K562 (cell line): ENCODE data around the gene ALG1. TPM values are rescaled to one million over a fixed set of nuclear protein-coding genes. Genes with fewer than 3 reads are reported as not detected.

Experiments
- ATAC-seq: fragments of 200-7000 bp; cut with Tn5 transposase; 3 replicates; pipeline ENCODE4 v1.9.1; 2020; ENCODE audit warnings: moderate library complexity
- BruUV-seq: library from RNA; stranded (reverse); fragments of 400-500 nt; replicated peaks from 2 replicates; lab custom pipeline; 2021; lab: Mats Ljungman, UMichigan
- CTCF ChIA-PET: fragments of 300-600 bp; formaldehyde crosslinking; extraction: SDS; loops from one replicate; lab custom pipeline; 2021; ENCODE audit warnings: low intra/inter-chr PET ratio; lab: Yijun Ruan, JAX
- POLR2A ChIA-PET: fragments of 300-600, 350-650 bp; sonication (Branson Sonifier 250); formaldehyde crosslinking; extraction: SDS; loops from one replicate; lab custom pipeline; 2021; ENCODE audit warnings: antibody characterized with exemption, inconsistent platforms; lab: Yijun Ruan, JAX
- DNase-seq, 4 experiments: peaks; one replicate each; pipeline versions ENCODE4 v3.0.0 to v3.0.0-alpha.2; 2011 to 2018; ENCODE audit warnings: low spot score in 3 of 4, mixed read lengths in 3 of 4; ENCODE audit errors: extremely low read depth in 1 of 4
- FAIRE-seq: peaks from 2 replicates; lab custom pipeline; 2011; peaks lifted over from hg19 to GRCh38; lab: Jason Lieb, UNC
- H2AFZ ChIP-seq: 2 replicates; pipeline ENCODE4 v1.6.0; 2011; ENCODE audit warnings: low read depth, low read length, control low read depth, inconsistent platforms
- H3K27ac ChIP-seq: fragments of 200-600 bp; 3 replicates; pipeline ENCODE4 v1.8.0; 2011; ENCODE audit warnings: low read depth, mild to moderate bottlenecking, control low read depth, inconsistent platforms, low read length, moderate library complexity, mixed read lengths; ENCODE audit errors: extremely low read depth
- H3K27me3 ChIP-seq, 2 experiments: fragments of 300-600 bp in 1 of 2; 2 replicates in 1 of 2; 3 replicates in 1 of 2; pipeline versions ENCODE4 v1.6.0 to v1.8.0; 2011; ENCODE audit warnings: inconsistent platforms in 2 of 2, low read length in 2 of 2, mild to moderate bottlenecking in 1 of 2, mixed read lengths in 1 of 2, moderate library complexity in 1 of 2; ENCODE audit not compliant: control insufficient read depth in 2 of 2, insufficient read depth in 2 of 2
- H3K36me3 ChIP-seq: fragments of 300-600 bp; 3 replicates; pipeline ENCODE4 v1.8.0; 2011; ENCODE audit warnings: mild to moderate bottlenecking, low read length, inconsistent platforms; ENCODE audit not compliant: control insufficient read depth, insufficient read depth
- H3K4me1 ChIP-seq, 2 experiments: fragments of 200-600 bp in 1 of 2; replicated peaks in 1 of 2; 2 replicates in 1 of 2; 3 replicates in 1 of 2; pipeline versions ENCODE4 v1.5.1 to v1.8.0; 2011; ENCODE audit warnings: inconsistent platforms in 2 of 2, low read length in 2 of 2, mild to moderate bottlenecking in 1 of 2, mixed read lengths in 1 of 2, moderate library complexity in 1 of 2; ENCODE audit not compliant: control insufficient read depth in 2 of 2, insufficient read depth in 2 of 2
- H3K4me2 ChIP-seq: 2 replicates; pipeline ENCODE4 v1.6.1; 2011; ENCODE audit warnings: low read length, control low read depth, inconsistent platforms, mixed read lengths; ENCODE audit not compliant: insufficient read depth
- H3K4me3 ChIP-seq: fragments of 200-600 bp; sonication (generic), shearing (Covaris generic); 2 replicates; pipeline ENCODE4 v1.5.1; 2016; ENCODE audit warnings: control low read depth, inconsistent platforms
- H3K79me2 ChIP-seq: fragments of 200-600 bp; 3 replicates; pipeline ENCODE4 v1.8.0; 2011; ENCODE audit warnings: low read length, inconsistent platforms; ENCODE audit not compliant: control insufficient read depth, insufficient read depth
- H3K9ac ChIP-seq, 2 experiments: 2 replicates each; pipeline versions ENCODE4 v1.6.0 to v1.6.1; 2011; ENCODE audit warnings: low read depth in 2 of 2, low read length in 2 of 2, control low read depth in 1 of 2, inconsistent platforms in 1 of 2, mild to moderate bottlenecking in 1 of 2, mixed read lengths in 1 of 2; ENCODE audit not compliant: insufficient read depth in 1 of 2
- H3K9me1 ChIP-seq: one replicate; pipeline ENCODE4 v1.6.0; 2011; ENCODE audit warnings: inconsistent platforms, mild to moderate bottlenecking, low read length, moderate library complexity; ENCODE audit not compliant: control insufficient read depth, insufficient read depth
- H3K9me3 ChIP-seq: replicated peaks from 2 replicates; pipeline ENCODE4 v1.5.1; 2011; ENCODE audit warnings: low read depth, low read length, inconsistent platforms; ENCODE audit not compliant: control insufficient read depth, insufficient read depth
- H4K20me1 ChIP-seq: replicated peaks from 2 replicates; pipeline ENCODE4 v1.6.1; 2011; ENCODE audit warnings: low read length, inconsistent platforms, mixed read lengths; ENCODE audit not compliant: control insufficient read depth, insufficient read depth
- ESRRA ChIP-seq: fragments of 450-650 bp; IDR thresholded peaks from 2 replicates; pipeline ENCODE4 v1.6.1; 2014; ENCODE audit warnings: low read depth, mild to moderate bottlenecking, moderate library complexity, borderline replicate concordance
- KAT7 ChIP-seq: sonication (generic); formaldehyde crosslinking; IDR thresholded peaks from 2 replicates; pipeline ENCODE4 v1.8.0; 2022; ENCODE audit warnings: missing genetic modification reagents, mild to moderate bottlenecking, borderline replicate concordance
- KDM2B ChIP-seq: fragments of 250-450 bp; sonication (Bioruptor Pico); IDR thresholded peaks from 2 replicates; pipeline ENCODE4 v1.8.0; 2021; ENCODE audit warnings: mild to moderate bottlenecking, moderate library complexity
- PHTF2 ChIP-seq: fragments of 250-450 bp; sonication (Bioruptor Pico); IDR thresholded peaks from 2 replicates; pipeline ENCODE4 v1.5.0; 2021; ENCODE audit warnings: mild to moderate bottlenecking
- SP1 ChIP-seq: sonication (generic); formaldehyde crosslinking; IDR thresholded peaks from 2 replicates; pipeline ENCODE4 v1.8.1; 2022; ENCODE audit warnings: mild to moderate bottlenecking, missing genetic modification reagents
- SRSF1 ChIP-seq: fragments of 200-400 bp; formaldehyde crosslinking; IDR thresholded peaks from 2 replicates; pipeline ENCODE4 v1.6.1; 2017; ENCODE audit warnings: mild to moderate bottlenecking, low read depth, low read length, moderate library complexity
- TFAM ChIP-seq: fragments of 250-450 bp; sonication (Bioruptor Pico); conservative IDR thresholded peaks from 2 replicates; pipeline ENCODE4 v1.5.0; 2021; ENCODE audit warnings: mild to moderate bottlenecking, moderate library complexity
- U2AF1 ChIP-seq: fragments of 200-400 bp; formaldehyde crosslinking; optimal IDR thresholded peaks from 2 replicates; pipeline ENCODE3; 2017; ENCODE audit warnings: mild to moderate bottlenecking, low read depth, low read length, moderate library complexity
- WHSC1 ChIP-seq: IDR thresholded peaks from one replicate; pipeline ENCODE4 v1.6.1; 2012; ENCODE audit warnings: low read length, control low read depth, inconsistent platforms
- ZNF717 ChIP-seq: fragments of 250-450 bp; sonication (Bioruptor Pico); IDR thresholded peaks from 2 replicates; pipeline ENCODE4 v1.5.0; 2021
- WGBS: fragments of 100-300 bp; shearing (Covaris generic); methylation state at CpG from one replicate; pipeline ENCODE4 v1.1.6; 2016; ENCODE audit warnings: low coverage, mixed read lengths; ENCODE audit not compliant: insufficient coverage; ENCODE audit errors: missing lambda C conversion rate; 5-methylcytosine and 5-hydroxymethylcytosine counted together
- in situ Hi-C: fragments of 300-500 bp; cut with MboI; formaldehyde crosslinking; loops from 4 replicates; pipeline ENCODE4 v1.15.0; 2018; ENCODE audit warnings: inconsistent platforms, mixed read lengths
- intact Hi-C: fragments of 100-400 bp; cut with micrococcal nuclease; formaldehyde crosslinking; loops from 2 replicates; pipeline ENCODE4 v1.14.2; 2022
- polyA plus RNA-seq, 8 experiments: library from polyadenylated mRNA; depleted of rRNA in 4 of 8; stranded (reverse) in 5 of 8; unstranded in 3 of 8; fragments of >200 nt; fragmentation: Nextera tagmentation in 2 of 8; fragmentation: Illumina TruSeq in 1 of 8; extraction: Ambion mirVana in 2 of 8; extraction: Trizol in 1 of 8; gene quantifications; 2 replicates each; pipeline versions ENCODE4 v1.2.1 to v1.2.3, GENCODE V29; 2011 to 2014; ENCODE audit warnings: inconsistent platforms in 1 of 8, missing spikeins in 1 of 8
- total RNA-seq, 7 experiments: library from RNA; depleted of rRNA in 6 of 7; stranded (reverse); fragments of >200 nt in 6 of 7; fragmentation: Illumina TruSeq in 2 of 7; extraction: Trizol in 2 of 7; gene quantifications; 2 replicates each; pipeline versions ENCODE4 v1.2.1 to v1.2.3, GENCODE V29; 2011 to 2021; ENCODE audit warnings: low replicate concordance in 1 of 7
- TF ChIP-seq, protein P1 (sequence below): fragments of 250-450 bp; sonication (Bioruptor Pico); IDR thresholded peaks from 2 replicates; pipeline ENCODE4 v1.4.0; 2020; ENCODE audit warnings: mild to moderate bottlenecking, moderate library complexity
- TF ChIP-seq, protein P2 (sequence below): sonication (generic); formaldehyde crosslinking; IDR thresholded peaks from 2 replicates; pipeline ENCODE4 v1.8.1; 2023; ENCODE audit warnings: mild to moderate bottlenecking, missing genetic modification reagents
- TF ChIP-seq, protein P3 (sequence below): fragments of 250-450 bp; sonication (Bioruptor Pico); IDR thresholded peaks from 2 replicates; pipeline ENCODE4 v1.4.0; 2020; ENCODE audit warnings: mild to moderate bottlenecking
- TF ChIP-seq, protein P4 (sequence below): sonication (generic); formaldehyde crosslinking; IDR thresholded peaks from 2 replicates; pipeline ENCODE4 v1.8.0; 2022; ENCODE audit warnings: mild to moderate bottlenecking, missing genetic modification reagents
- TF ChIP-seq, protein P5 (sequence below): fragments of 250-450 bp; sonication (Bioruptor Pico); IDR thresholded peaks from 2 replicates; pipeline ENCODE4 v1.5.0; 2021

The ALG1 gene
- total and polyA plus RNA-seq, 9 of the 15 experiments (the other 6 are each of a cell fraction or from before 2014, with no cell fraction given), result 1.1 to 26.4 (median 18.3) TPM

DNA sequence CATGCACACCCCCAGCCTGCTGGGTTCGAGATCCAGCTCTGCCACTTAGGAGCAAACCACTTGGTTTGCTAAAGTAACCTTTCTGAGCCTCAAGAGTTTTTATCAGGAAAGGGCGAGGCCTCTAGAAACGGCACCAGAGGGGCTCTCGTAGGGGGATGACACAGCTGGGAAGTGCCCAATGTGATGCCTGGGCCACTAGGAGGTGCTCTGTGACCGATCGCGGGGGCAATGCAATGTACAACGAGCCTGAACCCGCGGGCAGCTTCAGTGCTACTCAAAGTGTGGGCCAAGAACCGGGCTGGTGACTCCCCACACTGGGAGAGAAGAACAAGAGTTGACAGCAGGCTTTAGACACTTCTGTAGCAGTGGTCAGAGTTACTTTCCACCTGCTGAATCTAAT is 15.3 kb upstream of the ALG1 start:
- Histone ChIP-seq H3K36me3 (no peaks in the 10 kb centered on the region), H2AFZ (no peak overlapping the region), H3K27me3 (peaks cover 12 to 52% of the 10 kb centered on the region in 2 experiments), H3K9me3 (no peaks in the 10 kb centered on the region), H3K4me2 (no peak overlapping the region), H3K79me2 (no peaks in the 10 kb centered on the region), H3K4me3 (no peak overlapping the region), H4K20me1 (no peaks in the 10 kb centered on the region), H3K4me1 (no peaks in the 10 kb centered on the region), H3K9ac (peak overlapping the region in 1 of 2 experiments; percentile 29; a peak in 1 of 4 replicates), H3K9me1 (no peaks in the 10 kb centered on the region), H3K27ac (no peak overlapping the region)
- POLR2A ChIA-PET, result interaction anchor here (0.6 to 0.9 kb wide), 6 partner anchors 11 to 1363 kb away, joined by 3 to 4 read pairs (median 3); no protein-coding TSS in a partner anchor
- CTCF ChIA-PET, result interaction anchor here (1.1 kb wide), 1 partner anchor 656 kb away, joined by 3 read pairs; no protein-coding TSS in a partner anchor
- ATAC-seq, result peak; percentile 97
- 3% methylated on average over 11 of the region's 11 CpGs for WGBS
- in situ Hi-C loops, result no loop called here
- intact Hi-C loops, result no loop called here
- BruUV-seq, result no TSS peak
- peak; percentile 62 to 73 (median 64) for DNase-seq
- FAIRE-seq, result peak; percentile 55
- TF ChIP-seq WHSC1 (no peak), SP1 (CRISPR knock-in tag) (no peak), KAT7 (CRISPR knock-in tag) (no peak), ZNF717 (no peak), KDM2B (CRISPR knock-in tag) (no peak), ESRRA (no peak), U2AF1 (no peak), PHTF2 (CRISPR knock-in tag) (no peak), SRSF1 (no peak), TFAM (CRISPR knock-in tag) (no peak)
- TF ChIP-seq, protein P1, sequence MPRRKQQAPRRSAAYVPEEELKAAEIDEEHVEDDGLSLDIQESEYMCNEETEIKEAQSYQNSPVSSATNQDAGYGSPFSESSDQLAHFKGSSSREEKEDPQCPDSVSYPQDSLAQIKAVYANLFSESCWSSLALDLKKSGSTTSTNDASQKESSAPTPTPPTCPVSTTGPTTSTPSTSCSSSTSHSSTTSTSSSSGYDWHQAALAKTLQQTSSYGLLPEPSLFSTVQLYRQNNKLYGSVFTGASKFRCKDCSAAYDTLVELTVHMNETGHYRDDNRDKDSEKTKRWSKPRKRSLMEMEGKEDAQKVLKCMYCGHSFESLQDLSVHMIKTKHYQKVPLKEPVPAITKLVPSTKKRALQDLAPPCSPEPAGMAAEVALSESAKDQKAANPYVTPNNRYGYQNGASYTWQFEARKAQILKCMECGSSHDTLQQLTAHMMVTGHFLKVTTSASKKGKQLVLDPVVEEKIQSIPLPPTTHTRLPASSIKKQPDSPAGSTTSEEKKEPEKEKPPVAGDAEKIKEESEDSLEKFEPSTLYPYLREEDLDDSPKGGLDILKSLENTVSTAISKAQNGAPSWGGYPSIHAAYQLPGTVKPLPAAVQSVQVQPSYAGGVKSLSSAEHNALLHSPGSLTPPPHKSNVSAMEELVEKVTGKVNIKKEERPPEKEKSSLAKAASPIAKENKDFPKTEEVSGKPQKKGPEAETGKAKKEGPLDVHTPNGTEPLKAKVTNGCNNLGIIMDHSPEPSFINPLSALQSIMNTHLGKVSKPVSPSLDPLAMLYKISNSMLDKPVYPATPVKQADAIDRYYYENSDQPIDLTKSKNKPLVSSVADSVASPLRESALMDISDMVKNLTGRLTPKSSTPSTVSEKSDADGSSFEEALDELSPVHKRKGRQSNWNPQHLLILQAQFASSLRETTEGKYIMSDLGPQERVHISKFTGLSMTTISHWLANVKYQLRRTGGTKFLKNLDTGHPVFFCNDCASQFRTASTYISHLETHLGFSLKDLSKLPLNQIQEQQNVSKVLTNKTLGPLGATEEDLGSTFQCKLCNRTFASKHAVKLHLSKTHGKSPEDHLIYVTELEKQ (CRISPR knock-in tag), result no peak
- TF ChIP-seq, protein P2, sequence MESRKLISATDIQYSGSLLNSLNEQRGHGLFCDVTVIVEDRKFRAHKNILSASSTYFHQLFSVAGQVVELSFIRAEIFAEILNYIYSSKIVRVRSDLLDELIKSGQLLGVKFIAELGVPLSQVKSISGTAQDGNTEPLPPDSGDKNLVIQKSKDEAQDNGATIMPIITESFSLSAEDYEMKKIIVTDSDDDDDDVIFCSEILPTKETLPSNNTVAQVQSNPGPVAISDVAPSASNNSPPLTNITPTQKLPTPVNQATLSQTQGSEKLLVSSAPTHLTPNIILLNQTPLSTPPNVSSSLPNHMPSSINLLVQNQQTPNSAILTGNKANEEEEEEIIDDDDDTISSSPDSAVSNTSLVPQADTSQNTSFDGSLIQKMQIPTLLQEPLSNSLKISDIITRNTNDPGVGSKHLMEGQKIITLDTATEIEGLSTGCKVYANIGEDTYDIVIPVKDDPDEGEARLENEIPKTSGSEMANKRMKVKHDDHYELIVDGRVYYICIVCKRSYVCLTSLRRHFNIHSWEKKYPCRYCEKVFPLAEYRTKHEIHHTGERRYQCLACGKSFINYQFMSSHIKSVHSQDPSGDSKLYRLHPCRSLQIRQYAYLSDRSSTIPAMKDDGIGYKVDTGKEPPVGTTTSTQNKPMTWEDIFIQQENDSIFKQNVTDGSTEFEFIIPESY (CRISPR knock-in tag), result no peak
- TF ChIP-seq, protein P3, sequence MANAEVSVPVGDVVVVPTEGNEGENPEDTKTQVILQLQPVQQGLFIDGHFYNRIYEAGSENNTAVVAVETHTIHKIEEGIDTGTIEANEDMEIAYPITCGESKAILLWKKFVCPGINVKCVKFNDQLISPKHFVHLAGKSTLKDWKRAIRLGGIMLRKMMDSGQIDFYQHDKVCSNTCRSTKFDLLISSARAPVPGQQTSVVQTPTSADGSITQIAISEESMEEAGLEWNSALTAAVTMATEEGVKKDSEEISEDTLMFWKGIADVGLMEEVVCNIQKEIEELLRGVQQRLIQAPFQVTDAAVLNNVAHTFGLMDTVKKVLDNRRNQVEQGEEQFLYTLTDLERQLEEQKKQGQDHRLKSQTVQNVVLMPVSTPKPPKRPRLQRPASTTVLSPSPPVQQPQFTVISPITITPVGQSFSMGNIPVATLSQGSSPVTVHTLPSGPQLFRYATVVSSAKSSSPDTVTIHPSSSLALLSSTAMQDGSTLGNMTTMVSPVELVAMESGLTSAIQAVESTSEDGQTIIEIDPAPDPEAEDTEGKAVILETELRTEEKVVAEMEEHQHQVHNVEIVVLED, result no peak
- TF ChIP-seq, protein P4, sequence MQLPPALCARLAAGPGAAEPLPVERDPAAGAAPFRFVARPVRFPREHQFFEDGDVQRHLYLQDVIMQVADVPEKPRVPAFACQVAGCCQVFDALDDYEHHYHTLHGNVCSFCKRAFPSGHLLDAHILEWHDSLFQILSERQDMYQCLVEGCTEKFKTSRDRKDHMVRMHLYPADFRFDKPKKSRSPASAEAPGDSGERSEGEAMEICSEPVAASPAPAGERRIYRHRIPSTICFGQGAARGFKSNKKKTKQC (CRISPR knock-in tag), result no peak
- TF ChIP-seq, protein P5, sequence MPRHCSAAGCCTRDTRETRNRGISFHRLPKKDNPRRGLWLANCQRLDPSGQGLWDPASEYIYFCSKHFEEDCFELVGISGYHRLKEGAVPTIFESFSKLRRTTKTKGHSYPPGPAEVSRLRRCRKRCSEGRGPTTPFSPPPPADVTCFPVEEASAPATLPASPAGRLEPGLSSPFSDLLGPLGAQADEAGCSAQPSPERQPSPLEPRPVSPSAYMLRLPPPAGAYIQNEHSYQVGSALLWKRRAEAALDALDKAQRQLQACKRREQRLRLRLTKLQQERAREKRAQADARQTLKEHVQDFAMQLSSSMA (CRISPR knock-in tag), result no peak
